HG03469 (cell line): ENCODE results near the gene AGFG1.
"Not testable (repeated sequence)": the region's sequence is repeated elsewhere in the genome, so short reads cannot be mapped to it uniquely, and the experiment has no call there.

Source experiments
- ATAC-seq: cut with Tn5 transposase; IDR thresholded peaks from one replicate; pipeline ENCODE4 v1.9.1; 2021; ENCODE audit warnings: mild to moderate bottlenecking, moderate library complexity, moderate number of reproducible peaks; ENCODE audit not compliant: unreplicated experiment

The AGFG1 gene

GRCh38 chr2:227529871-227530270 is 57.9 kb downstream of the AGFG1 start:
- ATAC-seq, result no peak

DNA sequence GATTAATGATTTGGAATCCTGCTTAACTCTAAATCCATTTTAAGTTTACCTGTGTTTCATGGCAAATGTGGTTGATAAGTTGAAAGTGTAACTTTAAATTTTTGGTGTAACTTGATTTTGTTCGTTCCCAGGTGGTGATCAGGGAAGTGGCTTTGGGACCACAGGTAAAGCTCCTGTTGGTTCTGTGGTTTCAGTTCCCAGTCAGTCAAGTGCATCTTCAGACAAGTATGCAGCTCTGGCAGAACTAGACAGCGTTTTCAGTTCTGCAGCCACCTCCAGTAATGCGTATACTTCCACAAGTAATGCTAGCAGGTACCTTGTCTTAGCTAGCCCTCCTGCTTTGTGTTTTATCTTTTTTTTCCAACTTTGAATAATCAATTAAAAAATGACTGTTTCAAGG is 62.8 kb downstream of the AGFG1 start:
- peak; percentile 78 for ATAC-seq

DNA sequence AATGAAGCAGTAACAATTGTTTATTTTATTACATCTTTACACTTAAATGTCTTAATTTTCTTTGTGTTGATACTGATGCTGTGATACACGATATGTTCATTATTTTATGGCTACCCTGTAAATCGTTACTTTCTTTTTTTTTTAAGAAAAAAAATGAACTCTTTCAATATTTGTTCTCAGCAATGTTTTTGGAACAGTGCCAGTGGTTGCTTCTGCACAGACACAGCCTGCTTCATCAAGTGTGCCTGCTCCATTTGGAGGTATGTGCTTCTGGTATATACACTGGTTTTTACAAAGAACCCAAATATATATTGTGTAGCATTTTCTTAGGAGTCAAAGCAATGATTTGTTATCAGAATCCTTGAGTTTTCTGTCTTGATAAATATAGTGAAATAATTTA is 64.5 kb downstream of the AGFG1 start:
- no peak for ATAC-seq

DNA sequence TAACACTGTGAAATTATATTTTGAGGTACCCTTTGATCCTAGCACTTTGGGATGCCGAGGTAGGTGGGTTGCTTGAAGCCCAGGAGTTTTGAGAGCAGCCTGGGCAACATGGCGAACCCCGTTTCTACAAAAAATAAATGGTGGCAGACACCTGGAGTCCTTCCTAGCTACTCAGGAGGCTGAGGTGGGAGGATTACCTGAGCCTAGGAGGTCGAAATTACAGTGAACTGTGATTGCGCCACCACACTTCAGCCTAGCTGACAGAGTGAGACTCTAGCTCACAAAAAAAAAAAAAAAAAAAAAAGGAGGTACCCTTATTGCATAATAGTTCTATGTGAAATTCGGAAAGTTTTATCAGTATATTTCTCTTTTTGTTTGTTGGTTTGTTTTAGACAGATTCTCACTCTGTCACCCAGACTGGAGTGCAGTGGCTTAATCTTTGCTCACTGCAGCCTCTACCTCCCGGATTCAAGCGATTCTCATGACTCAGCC is 67.6 kb downstream of the AGFG1 start:
- no peak for ATAC-seq

GRCh38 chr2:227540352-227540751 is 68.4 kb downstream of the AGFG1 start:
- not testable (repeated sequence) for ATAC-seq

GRCh38 chr2:227545990-227546389 is 74.0 kb downstream of the AGFG1 start:
- ATAC-seq, result no peak

DNA sequence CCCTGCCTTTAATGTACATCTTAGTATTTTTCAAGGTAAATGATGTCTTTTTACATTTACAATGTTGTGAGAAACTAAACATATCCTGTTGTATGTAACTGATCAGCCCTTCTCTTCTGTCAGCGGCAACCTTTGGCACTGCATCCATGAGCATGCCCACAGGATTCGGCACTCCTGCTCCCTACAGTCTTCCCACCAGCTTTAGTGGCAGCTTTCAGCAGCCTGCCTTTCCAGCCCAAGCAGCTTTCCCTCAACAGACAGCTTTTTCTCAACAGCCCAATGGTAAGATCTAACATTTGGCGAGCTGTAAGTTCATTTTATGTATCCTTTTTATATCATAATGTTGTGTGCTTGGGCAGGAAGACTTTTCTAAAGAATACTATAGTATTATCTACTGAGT is 79.9 kb downstream of the AGFG1 start:
- no peak for ATAC-seq

GRCh38 chr2:227562581-227562980 is 90.6 kb downstream of the AGFG1 start:
- no peak for ATAC-seq

DNA sequence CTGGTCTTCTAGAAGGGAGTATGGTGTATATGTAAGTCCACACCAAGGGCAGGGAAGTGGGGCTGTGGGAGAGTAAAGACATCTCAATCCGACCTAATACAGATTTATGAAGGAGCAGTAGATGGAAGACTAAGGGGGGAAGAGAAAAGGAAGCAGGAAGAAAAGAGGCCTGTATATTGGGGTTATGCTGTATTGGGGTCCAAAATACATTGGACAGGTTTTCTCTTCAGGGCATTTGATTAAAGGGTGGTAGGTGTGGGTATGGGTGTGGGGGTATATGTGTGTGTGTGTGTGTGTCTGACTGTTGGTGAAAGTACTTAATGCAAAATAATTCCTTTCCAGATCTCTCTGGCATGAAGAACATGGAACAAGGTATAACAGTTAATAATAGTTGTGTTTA is 93.1 kb downstream of the AGFG1 start:
- no peak for ATAC-seq

GRCh38 chr2:227566012-227566411 is 94.1 kb downstream of the AGFG1 start:
- ATAC-seq, result no peak

DNA sequence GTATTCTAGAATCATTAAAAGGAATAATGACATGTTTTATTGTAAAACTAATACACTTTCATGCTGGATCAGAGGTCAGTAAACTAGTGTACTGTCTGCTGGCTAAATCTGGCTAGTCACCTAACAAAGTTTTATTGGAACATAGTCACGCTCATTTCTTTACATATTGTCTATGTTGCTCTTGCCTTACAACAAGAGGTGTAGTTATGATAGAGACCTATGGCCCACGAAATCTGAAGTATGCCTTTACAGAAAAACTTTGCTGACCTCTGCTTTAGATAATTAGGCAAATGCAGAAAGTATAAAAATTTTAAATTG is 96.9 kb downstream of the AGFG1 start:
- ATAC-seq, result no peak

GRCh38 chr2:227570615-227571014 is 98.7 kb downstream of the AGFG1 start:
- no peak for ATAC-seq

DNA sequence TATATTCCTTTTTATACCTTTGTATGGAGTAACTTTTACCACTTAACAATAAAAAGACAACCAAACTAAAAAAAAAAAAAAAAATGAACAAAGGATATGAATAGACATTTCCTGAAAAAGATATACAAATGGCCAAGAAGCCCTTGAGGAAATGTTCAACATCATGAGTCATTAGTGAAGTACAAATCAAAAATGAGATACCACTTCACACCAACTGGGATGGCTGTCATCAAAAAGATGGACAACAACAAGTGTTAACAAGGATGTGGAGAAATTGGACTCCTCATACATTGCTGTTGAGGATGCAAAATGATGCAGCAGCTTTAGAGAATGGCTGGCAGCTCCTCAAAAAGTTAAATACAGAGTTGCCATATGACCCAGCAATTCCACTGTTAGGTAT is 104.2 kb downstream of the AGFG1 start:
- ATAC-seq, result no peak

DNA sequence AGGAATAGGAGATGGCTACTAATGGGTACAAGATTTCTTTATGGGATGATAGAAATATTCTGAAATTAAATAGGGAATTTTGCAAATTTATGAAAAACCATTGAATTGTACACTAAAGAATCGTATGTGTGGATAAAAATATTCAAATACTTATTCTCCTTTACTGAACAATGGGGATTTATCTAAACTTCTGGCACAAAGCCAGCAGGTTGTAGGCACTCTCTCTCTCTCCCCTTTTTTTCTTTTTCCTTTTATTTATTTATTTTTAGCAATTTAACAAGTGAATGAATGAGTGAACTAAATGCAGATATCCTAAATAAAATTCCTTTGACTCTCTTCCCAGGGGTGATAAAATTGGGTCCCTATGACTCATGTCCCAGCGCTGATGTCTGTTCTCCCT is 104.9 kb downstream of the AGFG1 start:
- no peak for ATAC-seq

GRCh38 chr2:227577555-227577954 is 105.6 kb downstream of the AGFG1 start:
- no peak for ATAC-seq

- no peak for ATAC-seq
Observed at GRCh38 chr2:227578642-227579041, 106.7 kb downstream of the AGFG1 start.

DNA sequence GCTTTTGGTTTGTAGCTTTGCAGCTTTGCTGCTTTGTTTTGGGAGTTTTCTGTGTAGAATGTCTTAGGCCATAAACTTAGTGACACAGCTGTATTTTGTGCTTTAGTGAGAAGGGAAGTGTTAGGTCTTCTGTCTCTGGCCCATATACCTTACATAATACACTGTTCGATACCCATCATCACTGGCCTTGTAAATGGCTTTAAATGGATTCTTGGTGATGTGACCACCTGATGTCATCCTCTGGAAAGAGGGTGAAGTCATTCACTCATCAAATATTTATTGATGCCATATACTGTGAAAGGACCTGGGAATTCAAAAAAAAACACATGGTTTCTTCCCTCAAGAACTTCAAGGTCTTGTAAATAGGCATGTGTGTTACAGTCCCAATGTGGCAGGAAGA is 107.8 kb downstream of the AGFG1 start:
- ATAC-seq, result no peak

GRCh38 chr2:227582369-227582768 is 110.4 kb downstream of the AGFG1 start:
- no peak for ATAC-seq

GRCh38 chr2:227592694-227593387 is 120.9 kb downstream of the AGFG1 start:
- ATAC-seq, result peak; percentile 81

GRCh38 chr2:227595797-227596196 is 123.8 kb downstream of the AGFG1 start:
- ATAC-seq, result no peak

GRCh38 chr2:227597036-227597435 is 125.1 kb downstream of the AGFG1 start:
- ATAC-seq, result no peak

DNA sequence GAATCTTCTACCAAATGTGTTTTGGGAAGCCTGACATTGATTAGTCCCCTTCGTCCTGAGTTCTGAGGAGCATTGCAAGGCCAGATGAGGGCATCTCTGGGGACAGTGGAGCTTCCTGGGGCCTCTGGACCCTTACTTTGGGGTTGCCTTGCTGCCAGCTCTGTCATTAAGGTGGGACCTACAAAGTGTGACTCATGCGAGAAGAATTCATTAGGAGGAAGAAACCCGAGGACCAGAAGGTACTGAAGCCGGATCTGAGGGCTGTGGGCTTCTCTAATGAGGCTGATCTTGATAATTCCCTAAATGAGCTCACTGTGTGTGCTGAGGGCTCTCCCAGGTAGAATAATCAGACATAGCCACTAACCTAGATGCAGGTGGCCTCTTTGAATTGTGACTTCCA is 126.0 kb downstream of the AGFG1 start:
- no peak for ATAC-seq

- ATAC-seq, result not testable (repeated sequence)
Observed at GRCh38 chr2:227598835-227599503, 127.0 kb downstream of the AGFG1 start, which contains the start of gene SCYGR2. SCYGR2 (plus strand) TSS chr2:227598893; CDS start chr2:227598893, 0 bp downstream.
